Measurements from ENCODE around the gene RBMS3.

The RBMS3 gene

GRCh38 chr3:29701326-29701983, 420.6 kb downstream of the RBMS3 start:
- DNase-seq (ENCODE audit: low read depth in 1 of 2, low spot score in 1 of 2) = no peak

GRCh38 chr3:29705906-29706844, 425.3 kb downstream of the RBMS3 start:
- no peak for DNase-seq (ENCODE audit: low read depth in 1 of 2, low spot score in 1 of 2)

- DNase-seq (ENCODE audit: low read depth in 1 of 2, low spot score in 1 of 2) = no peak
Measured at GRCh38 chr3:29708884-29709283, 428.0 kb downstream of the RBMS3 start.

- no peak for DNase-seq (ENCODE audit: low read depth in 1 of 2, low spot score in 1 of 2)
Measured at GRCh38 chr3:29711255-29711771, 430.4 kb downstream of the RBMS3 start.

- no peak for DNase-seq (ENCODE audit: low read depth in 1 of 2, low spot score in 1 of 2)
Measured at GRCh38 chr3:29716213-29716612, 435.3 kb downstream of the RBMS3 start.

GRCh38 chr3:29718661-29719065, 437.8 kb downstream of the RBMS3 start:
- no peak for DNase-seq (ENCODE audit: low read depth in 1 of 2, low spot score in 1 of 2)

- DNase-seq (ENCODE audit: low read depth in 1 of 2, low spot score in 1 of 2) = no peak
Measured at GRCh38 chr3:29720665-29721064, 439.8 kb downstream of the RBMS3 start.

- no peak for DNase-seq (ENCODE audit: low read depth in 1 of 2, low spot score in 1 of 2)
Measured at GRCh38 chr3:29721789-29722188, 440.9 kb downstream of the RBMS3 start.

GRCh38 chr3:29731050-29731449, 450.2 kb downstream of the RBMS3 start:
- no peak for DNase-seq (ENCODE audit: low read depth in 1 of 2, low spot score in 1 of 2)

GRCh38 chr3:29741231-29741630, 460.4 kb downstream of the RBMS3 start:
- no peak for DNase-seq (ENCODE audit: low read depth in 1 of 2, low spot score in 1 of 2)

- DNase-seq (ENCODE audit: low read depth in 1 of 2, low spot score in 1 of 2) = no peak
Measured at GRCh38 chr3:29745232-29745870, 464.5 kb downstream of the RBMS3 start.

- DNase-seq (ENCODE audit: low read depth in 1 of 2, low spot score in 1 of 2) = no peak
Measured at GRCh38 chr3:29746163-29746760, 465.4 kb downstream of the RBMS3 start.

GRCh38 chr3:29747991-29748390, 467.1 kb downstream of the RBMS3 start:
- no peak for DNase-seq (ENCODE audit: low read depth in 1 of 2, low spot score in 1 of 2)

GRCh38 chr3:29751647-29752314, 470.9 kb downstream of the RBMS3 start:
- no peak for DNase-seq (ENCODE audit: low read depth in 1 of 2, low spot score in 1 of 2)

GRCh38 chr3:29754346-29754745, 473.5 kb downstream of the RBMS3 start:
- no peak for DNase-seq (ENCODE audit: low read depth in 1 of 2, low spot score in 1 of 2)

GRCh38 chr3:29755416-29755815, 474.5 kb downstream of the RBMS3 start:
- DNase-seq (ENCODE audit: low read depth in 1 of 2, low spot score in 1 of 2) = no peak

- no peak for DNase-seq (ENCODE audit: low read depth in 1 of 2, low spot score in 1 of 2)
Measured at GRCh38 chr3:29757054-29757777, 476.3 kb downstream of the RBMS3 start.

- DNase-seq (ENCODE audit: low read depth in 1 of 2, low spot score in 1 of 2) = no peak
Measured at GRCh38 chr3:29758108-29758433, 477.2 kb downstream of the RBMS3 start.

- no peak for DNase-seq (ENCODE audit: low read depth in 1 of 2, low spot score in 1 of 2)
Measured at GRCh38 chr3:29758434-29759322, 477.8 kb downstream of the RBMS3 start.

Data from activated T-helper 1 cell treated with anti-CD3 and anti-CD28 coated beads, Interleukin-2, amount 50 U/mL, for 16 hours (primary cell).